Inflammatory macrophage treated with lipopolysaccharide for 1 hour (primary cell): Measurements from ENCODE around the gene BLZF1.
A peak's percentile ranks its signal among the peaks of the same experiment; 100 is the strongest.
"Not testable (repeated sequence)": the region's sequence is repeated elsewhere in the genome, so short reads cannot be mapped to it uniquely, and the experiment has no call there.

Experiments used
- DNase-seq, 2 donors: peaks; one replicate each; pipeline ENCODE4 v3.0.0-alpha.2; 2020 to 2022

BLZF1 gene, protein sequence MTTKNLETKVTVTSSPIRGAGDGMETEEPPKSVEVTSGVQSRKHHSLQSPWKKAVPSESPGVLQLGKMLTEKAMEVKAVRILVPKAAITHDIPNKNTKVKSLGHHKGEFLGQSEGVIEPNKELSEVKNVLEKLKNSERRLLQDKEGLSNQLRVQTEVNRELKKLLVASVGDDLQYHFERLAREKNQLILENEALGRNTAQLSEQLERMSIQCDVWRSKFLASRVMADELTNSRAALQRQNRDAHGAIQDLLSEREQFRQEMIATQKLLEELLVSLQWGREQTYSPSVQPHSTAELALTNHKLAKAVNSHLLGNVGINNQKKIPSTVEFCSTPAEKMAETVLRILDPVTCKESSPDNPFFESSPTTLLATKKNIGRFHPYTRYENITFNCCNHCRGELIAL

DNA sequence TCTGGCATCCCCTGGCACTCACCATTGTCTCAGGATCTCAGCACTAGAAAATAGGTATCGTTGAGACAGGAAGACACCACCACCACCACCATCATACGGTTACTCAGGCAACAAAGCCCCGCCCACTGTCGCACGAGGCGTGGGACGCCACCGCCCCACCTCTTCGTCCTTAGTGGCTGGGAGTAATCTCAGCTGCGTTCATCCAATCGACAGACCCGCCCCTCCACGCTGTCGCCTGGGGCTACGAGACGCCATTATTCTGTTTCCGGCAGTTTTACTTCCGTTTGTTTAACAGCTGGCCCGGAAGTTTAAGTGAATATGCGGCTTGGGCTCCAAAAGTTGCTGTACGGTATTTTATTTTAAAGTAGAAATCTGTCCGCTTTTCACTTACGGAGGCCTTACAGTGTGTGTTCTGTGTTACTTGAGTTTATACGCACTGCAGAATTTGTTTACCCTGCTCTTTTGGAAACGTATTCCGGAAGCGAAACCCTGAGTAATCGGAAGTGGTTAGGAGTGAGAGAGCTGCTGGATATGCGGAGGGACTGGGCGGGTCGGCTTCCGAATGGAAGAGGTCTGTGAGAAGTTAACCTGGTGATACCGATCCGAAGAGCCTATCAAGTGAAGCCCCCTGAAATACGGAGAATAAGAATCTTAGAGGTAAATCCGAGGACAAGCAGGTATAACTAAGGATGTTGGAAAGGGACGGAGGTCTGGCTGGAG, at the start of gene BLZF1, which contains the start of gene NME7:
BLZF1 (plus strand) TSS at position 510 of the 720 bp plus-strand sequence. CDS start 1,328 bp downstream, outside the sequence.
NME7 (minus strand) TSS at position 112 of the 720 bp plus-strand sequence; CDS start at position 25, 87 bp downstream.
- DNase-seq: peak; percentile 95 to 98

DNA sequence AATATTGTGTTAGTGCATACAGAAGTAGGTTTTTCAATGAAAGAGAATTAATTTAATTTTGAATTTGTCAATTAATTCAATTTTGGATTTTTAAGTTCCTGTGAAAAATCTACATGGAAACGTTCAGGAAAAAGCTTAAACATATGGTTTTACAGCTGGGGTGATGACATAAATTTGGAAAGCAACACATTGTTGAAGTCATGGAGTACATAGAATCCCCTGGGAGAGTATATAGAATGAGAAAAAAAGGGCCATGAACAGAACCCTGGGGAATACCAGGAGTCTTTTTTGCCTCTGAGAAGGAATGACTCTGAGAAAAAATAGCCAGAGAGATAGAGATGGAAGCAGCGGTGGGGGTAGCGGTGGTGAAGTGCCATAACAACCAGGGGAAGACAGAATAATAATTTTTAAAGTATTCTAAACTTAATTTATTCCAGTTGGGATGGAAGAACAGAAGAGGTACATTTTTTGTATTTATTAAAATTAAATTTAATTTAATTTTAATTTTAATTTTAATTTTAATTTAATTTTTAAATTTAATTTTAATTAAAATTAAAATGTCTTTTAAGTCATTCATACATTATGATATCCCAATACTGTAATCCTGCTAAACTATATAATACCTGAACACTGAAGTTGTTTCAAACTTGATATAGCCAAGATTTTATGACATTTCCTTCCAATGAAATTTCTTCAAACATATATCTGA, 49.3 kb upstream of the BLZF1 start:
- no peak for DNase-seq

DNA sequence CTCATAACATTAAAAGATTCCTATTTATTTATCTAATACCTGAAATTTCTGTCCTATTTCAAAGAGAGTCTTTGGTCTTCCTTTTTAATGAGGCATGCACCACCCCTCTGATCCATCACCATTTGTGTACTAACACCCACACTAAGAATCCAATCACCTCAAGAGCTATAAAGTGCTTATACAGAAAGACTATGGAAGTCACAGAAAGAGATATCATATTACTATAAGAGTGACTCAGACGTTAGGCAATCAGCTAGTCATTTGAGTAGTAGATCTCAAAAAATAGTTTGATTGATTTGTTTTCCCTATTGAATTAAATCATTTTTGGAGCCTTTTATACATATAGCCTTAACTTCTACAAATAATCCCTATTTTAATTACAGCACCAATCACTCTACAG, 46.5 kb upstream of the BLZF1 start:
- DNase-seq: no peak

DNA sequence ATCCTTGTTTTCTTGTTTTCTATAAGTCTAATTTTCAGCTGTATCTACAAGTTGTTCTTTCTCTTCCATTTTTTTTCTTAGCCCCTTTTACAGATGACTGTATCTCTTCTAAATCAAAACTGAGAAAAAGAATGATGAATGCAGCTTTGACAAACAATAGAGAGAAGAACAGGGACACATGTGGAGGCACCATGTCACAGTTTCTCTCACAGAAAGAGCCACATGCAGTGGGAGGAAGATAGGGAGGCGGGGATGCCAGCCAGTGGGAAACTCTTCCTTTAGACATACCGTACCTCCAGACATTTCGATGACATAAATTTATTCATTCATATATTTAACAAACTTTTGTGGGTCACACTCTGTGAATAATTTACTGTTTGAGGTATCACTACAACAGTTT, 45.9 kb upstream of the BLZF1 start:
- DNase-seq: no peak

DNA sequence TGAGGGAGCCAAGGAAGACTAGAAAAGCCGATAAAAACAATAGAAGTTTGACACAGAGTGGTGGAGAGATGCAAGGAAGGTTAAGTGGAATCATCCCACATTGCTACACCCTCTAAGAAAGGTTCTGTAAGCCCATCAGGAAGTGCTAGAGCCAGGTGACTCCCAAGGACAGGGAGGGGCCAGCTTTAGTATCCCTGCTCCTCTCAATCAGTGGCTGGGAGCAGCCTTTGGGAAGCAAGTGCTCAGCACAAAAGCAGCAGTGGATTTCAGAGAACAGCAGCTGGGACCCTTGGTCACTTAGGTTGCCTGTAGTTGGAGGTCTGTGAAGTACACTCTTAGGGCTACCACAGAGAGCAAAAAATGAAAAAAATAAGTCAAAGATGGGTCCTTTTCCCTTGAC, 42.9 kb upstream of the BLZF1 start:
- DNase-seq: no peak

DNA sequence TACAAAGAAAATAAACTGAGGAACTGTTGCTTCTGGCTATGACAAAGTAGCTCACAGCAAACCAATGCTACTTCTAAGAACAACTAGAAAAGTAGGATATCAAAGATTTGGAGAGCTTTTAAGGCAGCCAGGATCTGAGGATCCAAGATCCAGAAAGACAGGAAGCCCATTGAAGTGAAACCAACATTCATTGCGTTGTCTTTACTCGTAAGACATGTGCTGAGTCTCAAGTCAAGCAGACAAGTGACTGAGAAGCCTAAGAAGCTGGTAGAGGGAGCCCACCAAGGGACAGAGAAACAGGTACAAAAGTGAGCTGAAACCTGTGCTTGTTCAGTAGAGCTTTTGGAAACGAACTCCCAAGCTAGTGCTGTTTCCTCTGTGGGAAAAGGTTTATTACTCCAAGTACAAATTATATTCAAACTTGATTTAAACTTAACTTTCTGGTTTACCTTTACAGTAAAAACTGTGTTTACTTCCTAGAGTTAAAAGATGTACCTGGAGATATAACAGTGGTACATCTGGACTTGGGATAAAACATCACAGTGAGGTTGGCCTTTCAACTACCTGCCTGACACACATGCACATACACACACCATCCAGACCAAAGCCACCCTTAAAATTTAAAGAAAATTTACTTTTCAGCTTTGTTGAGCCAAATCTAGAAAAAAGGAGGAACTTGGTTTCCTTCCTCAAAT, 41.6 kb upstream of the BLZF1 start:
- DNase-seq: no peak

DNA sequence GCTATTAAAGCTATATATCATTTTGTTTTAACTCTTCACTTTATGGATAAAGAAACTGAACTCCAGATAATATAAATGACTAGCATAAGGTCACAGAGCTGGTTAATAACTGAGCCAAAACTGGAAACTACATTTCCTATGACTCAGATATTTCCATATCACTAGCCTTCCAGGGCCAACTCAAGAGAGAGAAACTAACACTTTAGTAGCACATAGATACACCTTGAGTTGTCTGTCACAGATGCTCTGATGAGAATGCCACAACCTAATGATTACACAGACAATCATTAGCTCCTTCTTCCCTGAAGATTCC, 41.1 kb upstream of the BLZF1 start:
- DNase-seq: peak; percentile 1 to 12

DNA sequence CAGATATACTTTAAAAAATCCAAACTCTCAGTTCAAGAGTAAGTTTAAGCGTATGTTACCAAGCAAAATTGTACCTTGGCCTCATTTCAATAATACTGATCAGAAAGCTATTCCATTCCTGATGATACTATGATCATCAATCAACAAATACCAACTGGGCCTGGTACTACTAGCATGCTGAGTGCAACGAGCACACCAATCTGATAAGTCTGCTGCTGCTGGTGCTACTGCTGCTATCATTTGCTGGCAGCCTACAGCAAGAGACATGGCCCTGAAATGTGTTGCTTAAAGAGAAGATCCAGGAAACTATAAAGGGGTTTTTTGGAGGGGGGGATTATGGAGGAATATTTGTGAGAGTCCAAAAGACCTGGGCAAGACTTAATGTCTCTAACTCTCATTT, 40.1 kb upstream of the BLZF1 start:
- no peak for DNase-seq

DNA sequence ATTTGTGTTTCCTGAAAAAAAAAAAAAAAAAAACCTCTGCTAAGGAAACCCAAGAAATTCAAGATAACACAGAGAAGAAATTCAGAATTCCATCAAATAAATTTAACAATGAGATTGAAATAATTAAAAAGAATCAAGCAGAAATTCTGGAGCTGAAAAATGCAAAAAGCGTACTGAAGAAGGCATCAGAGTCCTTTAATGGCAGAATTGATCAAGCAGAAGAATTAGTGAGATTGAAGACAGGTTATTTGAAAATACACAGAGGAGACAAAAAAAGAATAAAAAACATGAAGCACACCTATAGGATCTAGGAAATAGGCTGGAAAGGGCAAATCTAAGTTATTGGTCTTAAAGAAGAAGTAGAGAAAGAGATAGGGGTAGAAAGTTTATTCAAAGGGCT, 38.6 kb upstream of the BLZF1 start:
- no peak for DNase-seq

DNA sequence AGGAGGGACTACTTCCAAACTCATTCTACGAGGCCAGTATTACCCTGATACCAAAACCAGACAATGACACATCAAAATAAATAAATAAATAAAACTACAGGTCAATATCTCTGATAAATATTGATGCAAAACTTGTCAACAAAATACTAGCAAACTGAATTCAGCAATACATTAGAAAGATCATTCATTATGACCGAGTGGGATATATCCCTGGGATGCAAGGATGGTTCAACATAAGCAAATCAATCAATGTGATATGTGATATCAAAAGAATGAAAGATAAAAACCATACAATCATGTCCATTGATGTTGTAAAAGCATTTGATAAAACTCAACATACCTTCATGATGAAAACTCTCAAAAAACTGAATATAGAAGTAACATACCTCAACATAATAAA, 37.1 kb upstream of the BLZF1 start:
- no peak for DNase-seq

DNA sequence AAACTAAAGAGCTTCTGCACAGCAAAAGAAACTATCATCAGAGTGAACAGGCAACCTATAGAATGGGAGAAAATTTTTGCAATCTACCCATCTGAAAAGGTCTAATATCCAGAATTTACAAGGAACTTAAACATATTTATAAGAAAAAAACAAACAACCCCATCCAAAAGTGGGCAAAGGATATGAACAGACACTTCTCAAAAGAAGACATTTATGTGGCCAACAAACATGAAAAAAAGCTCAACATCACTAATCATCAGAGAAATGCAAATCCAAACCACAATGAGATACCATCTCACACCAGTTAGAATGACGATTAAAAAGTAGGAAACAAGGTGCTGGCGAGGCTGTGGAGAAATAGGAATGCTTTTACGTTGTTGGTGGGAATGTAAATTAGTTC, 33.3 kb upstream of the BLZF1 start:
- not testable (repeated sequence) for DNase-seq

DNA sequence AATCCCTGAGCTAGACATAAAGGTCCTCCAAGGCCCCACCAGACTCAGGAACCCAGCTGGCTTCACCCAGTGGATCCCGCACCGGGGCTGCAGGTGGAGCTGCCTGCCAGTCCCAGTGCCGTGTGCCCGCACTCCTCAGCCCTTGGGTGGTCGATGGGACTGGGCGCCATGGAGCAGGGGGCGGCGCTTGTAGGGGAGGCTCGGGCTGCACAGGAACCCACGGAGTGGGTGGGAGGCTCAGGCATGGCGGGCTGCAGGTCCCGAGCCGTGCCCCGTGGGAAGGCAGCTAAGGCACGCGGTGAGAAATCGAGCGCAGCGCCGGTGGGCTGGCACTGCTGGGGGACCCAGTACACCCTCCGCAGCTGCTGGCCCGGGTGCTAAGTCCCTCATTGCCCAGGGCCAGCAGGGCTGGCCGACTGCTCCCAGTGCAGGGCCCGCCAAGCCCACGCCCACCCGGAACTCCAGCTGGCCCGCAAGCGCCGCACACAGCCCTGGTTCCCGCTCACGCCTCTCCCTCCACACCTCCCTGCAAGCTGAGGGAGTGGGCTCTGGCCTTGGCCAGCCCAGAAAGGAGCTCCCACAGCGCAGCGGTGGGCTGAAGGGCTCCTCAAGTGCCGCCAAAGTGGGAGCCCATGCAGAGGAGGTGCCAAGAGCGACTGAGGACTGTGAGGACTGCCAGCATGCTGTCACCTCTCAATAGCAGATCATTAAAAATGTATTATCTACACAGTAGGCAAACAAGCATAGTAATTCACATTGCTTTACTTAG, 30.9 kb upstream of the BLZF1 start:
- DNase-seq: not testable (repeated sequence)

DNA sequence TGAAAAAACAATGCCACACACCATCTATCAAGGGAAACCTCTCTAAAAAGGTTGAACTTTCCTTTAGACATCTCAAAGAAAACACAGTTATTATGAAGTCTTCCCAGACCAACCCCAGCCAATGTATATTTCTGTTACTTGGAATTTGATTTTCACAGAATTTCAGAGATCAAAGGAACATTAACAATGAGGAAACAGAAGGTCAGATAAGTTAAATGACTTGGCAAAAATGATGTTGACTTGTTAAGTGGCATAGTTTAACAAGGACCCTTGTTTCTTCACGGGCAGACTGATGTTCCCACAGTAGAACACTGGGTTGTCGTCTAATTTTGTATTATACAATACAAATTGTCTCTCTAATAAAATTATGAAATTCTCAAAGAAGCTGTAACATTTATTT, 29.4 kb upstream of the BLZF1 start:
- DNase-seq: no peak

DNA sequence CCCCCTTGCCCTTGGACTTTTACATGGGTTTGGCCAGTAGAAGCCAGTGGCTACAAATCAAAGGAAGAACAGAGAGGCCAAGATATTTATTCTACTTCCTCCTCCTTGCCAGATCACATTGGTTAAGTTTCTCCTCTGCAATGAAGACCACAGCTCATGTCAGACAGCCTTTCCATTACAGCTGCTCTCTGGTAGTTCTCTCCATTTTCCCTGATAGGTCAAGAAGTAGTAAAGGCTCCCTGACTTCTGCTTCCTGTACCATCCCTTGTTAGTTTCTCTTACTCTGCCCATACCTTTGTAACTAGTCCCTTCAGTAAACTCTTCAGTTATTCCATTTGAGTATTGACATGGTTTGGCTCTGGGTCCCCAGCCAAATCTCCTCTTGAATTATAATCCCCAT, 28.2 kb upstream of the BLZF1 start:
- no peak for DNase-seq

DNA sequence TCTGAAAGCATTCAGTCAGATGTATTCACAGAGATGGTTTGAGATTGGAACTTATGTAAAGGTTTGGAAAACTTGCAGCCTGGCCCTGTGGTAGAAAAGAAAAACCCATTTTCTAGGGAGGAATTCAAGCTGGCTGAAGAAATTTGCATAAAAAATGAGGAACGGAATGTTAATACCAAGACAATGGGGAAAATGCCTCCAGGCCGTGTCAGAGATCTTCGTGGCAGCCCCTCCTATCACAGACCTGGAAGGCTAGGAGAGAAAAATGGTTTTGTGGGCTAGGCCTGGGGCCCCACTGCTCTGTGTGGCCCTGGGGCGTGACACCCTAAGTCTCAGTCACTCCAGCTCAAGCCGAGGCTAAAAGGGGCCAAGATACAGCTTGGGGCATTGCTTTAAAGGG, 27.1 kb upstream of the BLZF1 start:
- DNase-seq: no peak

DNA sequence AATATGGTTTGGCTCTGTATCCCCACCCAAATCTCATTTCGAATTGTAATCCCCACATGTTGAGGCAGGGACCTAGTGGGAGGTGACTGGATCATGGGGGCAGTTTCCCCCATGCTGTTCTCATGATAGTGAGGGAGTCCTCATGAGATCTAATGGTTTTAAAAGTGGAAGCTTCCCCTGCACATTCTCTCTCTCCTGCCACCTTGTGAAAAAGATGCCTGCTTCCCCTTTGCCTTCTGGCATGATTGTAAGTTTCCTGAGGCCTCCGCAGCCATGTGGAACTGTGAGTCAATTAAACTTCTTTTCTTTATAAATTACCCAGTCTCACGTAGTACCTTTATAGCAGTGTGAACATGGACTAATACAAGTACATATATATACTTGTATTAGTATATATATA, 25.9 kb upstream of the BLZF1 start:
- DNase-seq: not testable (repeated sequence)

DNA sequence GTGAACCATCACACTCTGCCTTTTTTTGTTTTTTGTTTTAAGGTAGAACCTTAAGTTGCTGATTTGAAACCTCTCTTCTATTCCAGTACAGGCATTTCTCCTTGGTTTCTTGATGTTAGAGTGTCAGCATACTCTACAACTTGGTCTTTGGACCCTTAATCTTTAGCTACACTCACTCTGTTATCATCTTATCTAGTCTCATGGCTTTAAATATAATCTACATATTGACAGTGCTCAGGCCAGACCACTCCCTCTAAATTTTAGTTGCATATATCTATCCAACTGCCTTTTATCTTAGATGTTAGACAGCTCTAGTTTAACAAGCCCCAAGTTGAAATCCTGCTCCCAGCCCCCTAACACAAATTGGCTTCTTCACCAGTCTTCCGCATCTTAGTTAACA, 22.5 kb upstream of the BLZF1 start:
- no peak for DNase-seq

DNA sequence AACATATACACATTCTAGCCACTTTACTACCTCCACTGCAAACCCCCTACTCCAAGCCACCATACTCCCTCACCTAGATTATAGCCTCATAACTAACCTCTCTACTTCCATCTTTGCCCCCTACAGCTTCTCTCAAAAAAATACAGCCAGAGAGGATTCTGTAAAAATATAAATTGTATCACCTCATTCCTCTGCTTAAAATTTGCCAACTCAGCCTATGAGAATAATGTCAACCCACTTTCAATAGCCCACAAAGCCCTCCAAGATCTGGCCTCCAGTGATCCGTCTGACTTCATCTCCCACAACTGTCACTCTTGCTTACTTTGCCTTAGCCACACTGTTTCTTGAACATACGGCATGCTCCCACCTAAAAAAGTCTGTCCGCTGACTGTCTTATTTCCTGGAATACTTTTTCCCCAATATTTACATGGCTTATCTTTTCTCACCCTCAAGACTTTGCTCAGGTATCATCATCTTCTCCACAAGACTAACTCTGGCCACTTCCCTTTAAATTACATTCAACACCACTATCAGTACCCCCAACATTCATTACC, 21.9 kb upstream of the BLZF1 start:
- no peak for DNase-seq

DNA sequence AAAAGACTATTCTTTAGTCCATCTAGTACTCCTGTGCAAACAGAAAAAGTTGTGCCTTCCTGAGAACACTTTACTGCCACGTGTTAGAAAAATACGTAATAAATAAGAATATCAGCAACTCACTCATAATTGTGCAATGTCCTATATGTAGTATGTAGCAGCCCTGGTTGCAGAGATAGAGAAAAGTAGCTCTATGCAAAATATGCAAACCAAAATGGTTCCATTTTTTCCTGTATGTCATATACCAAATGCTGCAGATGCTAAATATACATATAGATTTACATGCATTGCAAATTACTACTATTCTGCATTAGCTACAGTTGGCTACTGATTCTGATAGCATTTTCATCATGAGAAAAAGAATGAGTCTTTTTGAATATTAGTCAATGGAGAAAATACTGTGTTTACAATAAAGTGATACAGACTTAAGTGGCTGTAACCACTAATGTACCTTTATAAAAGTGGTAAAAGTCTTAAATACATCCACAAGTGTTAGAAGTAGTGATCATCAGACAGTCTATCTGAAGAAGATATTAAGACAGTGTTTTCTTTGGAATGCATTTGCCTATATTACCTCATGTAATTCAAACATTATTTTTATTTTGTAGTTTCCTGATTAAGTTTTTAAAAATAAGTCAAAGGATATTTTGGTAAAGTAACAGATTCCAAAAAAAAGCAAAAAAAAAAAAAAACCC, 20.2 kb upstream of the BLZF1 start:
- no peak for DNase-seq

DNA sequence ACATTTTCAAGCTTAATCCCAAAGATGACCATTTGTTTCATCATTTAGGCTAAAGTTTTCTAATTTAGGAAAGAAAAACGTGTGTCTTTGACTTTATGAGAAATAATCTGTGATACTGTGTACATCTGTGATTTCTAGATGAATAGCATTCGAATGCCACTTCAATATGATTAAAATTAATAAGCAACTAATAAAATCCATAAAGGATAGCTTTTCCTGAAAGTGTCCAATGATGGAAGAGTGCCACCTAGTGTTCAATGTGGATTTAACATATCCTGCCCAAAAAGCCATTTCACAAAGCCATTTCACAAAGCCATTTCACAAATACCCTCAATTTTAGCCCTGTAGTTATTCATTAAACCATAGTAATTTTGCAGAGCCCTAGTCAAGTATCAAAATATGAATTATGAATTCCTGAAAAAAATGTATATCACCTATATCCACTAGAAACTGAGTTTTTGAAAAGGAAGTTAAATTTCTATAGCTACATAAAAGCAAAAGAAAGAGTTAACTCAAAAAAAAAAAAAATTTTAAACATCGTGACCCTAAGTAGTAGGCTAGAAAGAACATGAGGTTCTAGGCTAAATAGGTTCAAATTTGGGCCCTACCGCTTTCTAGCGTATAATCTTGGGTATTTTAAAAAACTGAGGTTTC, 19.5 kb upstream of the BLZF1 start:
- peak; percentile 33 to 85 for DNase-seq

DNA sequence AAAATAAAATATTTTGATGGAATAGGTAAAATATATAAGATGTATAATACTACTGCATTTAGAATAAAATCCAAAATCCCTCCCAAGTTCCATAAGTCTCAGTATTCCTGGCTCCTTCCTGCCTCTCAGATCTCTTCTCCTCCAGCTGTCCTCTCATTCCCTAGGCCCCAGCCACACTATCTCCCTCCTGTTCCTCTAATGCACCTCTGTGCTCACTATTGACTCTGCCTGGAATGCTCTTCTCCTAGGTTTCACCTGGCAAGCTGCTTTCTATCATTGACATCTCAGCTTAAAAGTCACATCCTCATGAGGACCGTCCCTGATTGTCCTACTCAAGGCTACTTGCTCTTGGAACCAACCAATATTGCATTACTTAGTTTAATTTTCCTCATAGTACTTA, 7.6 kb upstream of the BLZF1 start:
- DNase-seq: no peak
